K562 treated with DMSO at 1 percent for 12 hours (cell line): ENCODE measurements around the gene ISLR2. TPM values are rescaled to one million over a fixed set of nuclear protein-coding genes. Genes with fewer than 3 reads are reported as not detected.

Experiments used
- total RNA-seq: library from RNA; unstranded; fragments of 300-600 nt; gene quantifications from 2 replicates; pipeline ENCODE4 v1.2.3, GENCODE V29; 2022; ENCODE audit not compliant: insufficient read depth

The ISLR2 gene, protein sequence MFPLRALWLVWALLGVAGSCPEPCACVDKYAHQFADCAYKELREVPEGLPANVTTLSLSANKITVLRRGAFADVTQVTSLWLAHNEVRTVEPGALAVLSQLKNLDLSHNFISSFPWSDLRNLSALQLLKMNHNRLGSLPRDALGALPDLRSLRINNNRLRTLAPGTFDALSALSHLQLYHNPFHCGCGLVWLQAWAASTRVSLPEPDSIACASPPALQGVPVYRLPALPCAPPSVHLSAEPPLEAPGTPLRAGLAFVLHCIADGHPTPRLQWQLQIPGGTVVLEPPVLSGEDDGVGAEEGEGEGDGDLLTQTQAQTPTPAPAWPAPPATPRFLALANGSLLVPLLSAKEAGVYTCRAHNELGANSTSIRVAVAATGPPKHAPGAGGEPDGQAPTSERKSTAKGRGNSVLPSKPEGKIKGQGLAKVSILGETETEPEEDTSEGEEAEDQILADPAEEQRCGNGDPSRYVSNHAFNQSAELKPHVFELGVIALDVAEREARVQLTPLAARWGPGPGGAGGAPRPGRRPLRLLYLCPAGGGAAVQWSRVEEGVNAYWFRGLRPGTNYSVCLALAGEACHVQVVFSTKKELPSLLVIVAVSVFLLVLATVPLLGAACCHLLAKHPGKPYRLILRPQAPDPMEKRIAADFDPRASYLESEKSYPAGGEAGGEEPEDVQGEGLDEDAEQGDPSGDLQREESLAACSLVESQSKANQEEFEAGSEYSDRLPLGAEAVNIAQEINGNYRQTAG
- total RNA-seq: not detected in 2 replicates

DNA sequence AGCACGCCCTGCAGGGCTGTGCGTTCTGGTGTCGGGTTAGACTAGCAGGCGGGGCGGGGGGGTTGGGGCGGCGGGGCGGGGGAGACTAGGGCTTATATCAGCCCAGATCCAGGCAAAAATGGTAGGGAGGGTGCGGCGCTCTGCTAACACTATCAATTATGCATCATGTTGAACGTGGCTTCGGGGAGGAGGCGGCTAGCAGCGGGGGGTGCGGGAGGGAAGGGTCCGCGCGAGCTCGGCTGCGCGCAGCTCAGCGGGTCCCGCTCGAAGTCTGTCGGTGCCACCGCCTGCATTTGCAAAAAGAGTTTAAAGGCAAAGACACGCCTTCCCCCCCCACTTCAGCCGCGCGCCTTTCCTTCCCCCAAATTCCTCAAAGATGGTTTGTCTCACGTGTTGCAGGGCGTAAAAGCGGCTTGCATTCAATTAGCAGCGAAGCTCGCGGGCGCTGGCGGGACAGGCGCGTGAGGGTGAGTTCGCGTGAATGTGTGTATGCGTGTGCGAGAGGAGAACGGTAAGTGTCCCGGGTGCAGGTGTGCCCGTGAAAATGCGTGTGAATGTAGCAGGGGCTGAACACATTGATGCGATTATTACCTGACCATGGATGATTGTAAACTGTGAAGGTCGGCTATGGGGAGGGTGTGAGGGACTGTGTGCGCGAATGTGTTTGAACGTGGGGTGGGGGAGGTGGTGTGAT lies at the start of gene ISLR2:
ISLR2 (plus strand) TSS at position 432 of the 694 bp plus-strand sequence. CDS start 2,169 bp downstream, outside the sequence.

DNA sequence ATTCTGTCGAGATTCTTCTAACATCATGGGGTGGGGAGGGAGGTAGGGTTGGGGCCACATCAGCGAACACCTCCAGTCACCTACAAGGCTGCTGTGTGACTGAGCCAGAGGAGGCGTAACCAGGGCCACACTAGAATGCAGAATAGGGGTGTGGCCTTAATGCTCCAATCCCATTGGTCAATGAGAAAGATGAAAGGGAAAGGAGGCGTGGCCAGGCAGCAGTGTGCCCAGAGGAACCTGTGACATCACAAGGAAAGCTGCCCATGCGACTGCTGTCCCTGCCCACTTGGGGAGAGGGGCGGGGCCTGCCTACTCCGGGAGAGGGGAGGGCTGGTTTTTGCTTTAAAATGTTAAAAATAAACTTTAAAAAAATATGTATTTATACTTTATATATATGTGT lies 47.9 kb upstream of the ISLR2 start, which contains the start of gene GOLGA6A:
GOLGA6A (minus strand) TSS at position 101 of the 400 bp plus-strand sequence; CDS start at position 60, 41 bp downstream.

DNA sequence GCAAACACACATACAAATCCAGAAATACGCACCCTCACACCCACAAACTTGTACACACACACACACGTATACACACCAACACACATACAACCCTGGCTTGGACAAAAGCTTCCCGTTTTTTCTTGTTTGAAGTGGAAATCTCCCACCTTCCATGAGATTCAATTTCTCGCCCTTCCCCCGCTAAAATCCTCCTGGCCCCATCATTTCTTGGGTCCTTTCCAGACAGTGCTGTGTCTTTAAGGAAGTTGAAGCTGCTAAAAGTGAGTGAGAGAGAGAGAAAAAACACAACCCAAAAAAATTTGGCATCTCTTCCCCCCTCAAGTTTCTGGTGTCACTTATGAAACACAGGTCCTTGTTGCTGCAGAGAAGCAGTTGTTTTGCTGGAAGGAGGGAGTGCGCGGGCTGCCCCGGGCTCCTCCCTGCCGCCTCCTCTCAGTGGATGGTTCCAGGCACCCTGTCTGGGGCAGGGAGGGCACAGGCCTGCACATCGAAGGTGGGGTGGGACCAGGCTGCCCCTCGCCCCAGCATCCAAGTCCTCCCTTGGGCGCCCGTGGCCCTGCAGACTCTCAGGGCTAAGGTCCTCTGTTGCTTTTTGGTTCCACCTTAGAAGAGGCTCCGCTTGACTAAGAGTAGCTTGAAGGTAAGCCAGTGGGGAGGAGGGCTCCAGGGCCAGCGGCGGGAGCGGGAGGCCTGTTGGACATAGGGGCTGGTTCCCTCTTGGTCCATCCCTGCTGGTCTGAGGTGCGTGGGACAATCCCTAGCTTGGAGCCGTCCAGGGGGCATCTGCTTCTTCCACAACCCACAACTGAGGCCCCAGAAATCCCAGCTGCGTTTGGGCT lies 43.2 kb downstream of the ISLR2 start, which contains the start of gene ISLR:
ISLR (plus strand) TSS at position 331 of the 839 bp plus-strand sequence. CDS start 1,149 bp downstream, outside the sequence.

Other genes starting within 250 kb of the ISLR2 start
- not detected in 2 replicates for gene LOXL1, start 204.1 kb upstream of the ISLR2 start, total RNA-seq
- gene STOML1, start 138.3 kb upstream of the ISLR2 start, total RNA-seq: 8.4 and 9.6 TPM in 2 replicates
- 31.0 and 48.4 TPM in 2 replicates for gene PML, start 135.9 kb upstream of the ISLR2 start, total RNA-seq
- not detected in 2 replicates for gene GOLGA6A, start 48.0 kb upstream of the ISLR2 start, total RNA-seq
- gene ISLR, start 43.1 kb downstream of the ISLR2 start, total RNA-seq: not detected in 2 replicates
- gene STRA6, start 72.2 kb downstream of the ISLR2 start, total RNA-seq: not detected in 2 replicates
- not detected in 2 replicates for gene CCDC33, start 105.7 kb downstream of the ISLR2 start, total RNA-seq
- not detected in 2 replicates for gene CYP11A1, start 237.1 kb downstream of the ISLR2 start, total RNA-seq